GM19023 (cell line): ENCODE measurements around the gene KLRC4.
"Not testable (repeated sequence)": the region's sequence is repeated elsewhere in the genome, so short reads cannot be mapped to it uniquely, and the experiment has no call there.

ENCODE experiments used
- ATAC-seq: cut with Tn5 transposase; IDR thresholded peaks from one replicate; pipeline ENCODE4 v1.9.1; 2021; ENCODE audit warnings: mild to moderate bottlenecking, moderate library complexity; ENCODE audit not compliant: unreplicated experiment

Gene KLRC4

GRCh38 chr12:10409392-10409791 is at the start of gene KLRC4:
TSS of gene KLRC4 (minus strand) at chr12:10409757. CDS start at chr12:10409575, 182 bp downstream.
- no peak for ATAC-seq

DNA sequence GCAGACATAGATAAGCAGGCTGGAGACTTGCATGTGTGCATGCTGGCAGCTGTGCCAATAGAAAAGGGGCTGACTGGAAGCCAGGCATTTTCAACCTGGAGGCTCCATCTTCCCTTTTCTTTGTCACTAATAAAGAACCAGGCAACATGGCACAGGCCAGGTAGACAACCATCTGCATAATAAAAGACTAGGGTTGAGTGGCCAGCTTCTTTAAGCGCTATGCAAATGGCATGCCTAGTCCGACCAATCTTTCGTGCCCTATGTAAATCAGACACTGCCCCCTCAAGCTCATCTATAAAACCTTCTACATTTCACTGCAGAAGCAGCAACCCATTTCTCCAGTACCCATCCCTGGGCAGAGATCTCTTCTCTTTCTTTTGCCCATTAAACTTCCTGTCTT is 48.2 kb upstream of the KLRC4 start:
- ATAC-seq: no peak

DNA sequence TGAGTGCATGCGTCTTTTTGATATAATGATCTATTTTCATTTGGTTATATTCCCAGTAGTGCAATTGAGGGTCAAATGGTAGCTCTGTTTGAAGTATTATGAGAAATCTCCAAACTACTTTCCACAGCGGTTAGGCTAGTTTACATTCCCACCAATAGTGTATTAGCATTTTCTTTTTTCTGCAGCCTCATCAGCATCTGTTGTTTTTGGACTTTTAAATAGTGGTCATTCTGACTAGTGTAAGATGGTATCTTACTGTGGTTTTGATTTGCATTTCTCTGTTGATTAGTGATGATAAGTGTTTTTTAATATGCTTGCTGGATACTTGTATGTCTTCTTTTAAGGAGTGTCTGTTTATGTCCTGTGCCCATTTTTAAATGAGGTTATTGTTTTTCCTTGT is 47.3 kb upstream of the KLRC4 start:
- ATAC-seq: no peak

DNA sequence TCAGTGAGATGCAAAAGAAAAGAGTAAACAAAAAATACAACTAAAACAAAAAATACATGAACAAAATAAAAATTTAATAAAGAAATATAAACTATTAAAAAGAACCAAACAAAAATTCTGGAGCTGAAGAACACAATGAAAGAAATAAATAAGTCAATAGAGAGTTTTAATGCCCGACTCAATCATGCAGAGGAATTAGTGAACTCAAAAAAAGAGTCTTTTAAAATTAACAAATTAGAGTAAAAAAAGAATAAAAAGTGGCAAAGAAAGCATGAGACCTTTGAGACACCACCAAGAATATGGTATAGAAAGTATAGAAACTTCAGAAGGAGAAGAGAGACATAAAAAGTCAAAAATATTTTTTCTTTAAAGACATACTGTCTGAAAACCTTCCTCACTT is 46.2 kb upstream of the KLRC4 start:
- no peak for ATAC-seq

DNA sequence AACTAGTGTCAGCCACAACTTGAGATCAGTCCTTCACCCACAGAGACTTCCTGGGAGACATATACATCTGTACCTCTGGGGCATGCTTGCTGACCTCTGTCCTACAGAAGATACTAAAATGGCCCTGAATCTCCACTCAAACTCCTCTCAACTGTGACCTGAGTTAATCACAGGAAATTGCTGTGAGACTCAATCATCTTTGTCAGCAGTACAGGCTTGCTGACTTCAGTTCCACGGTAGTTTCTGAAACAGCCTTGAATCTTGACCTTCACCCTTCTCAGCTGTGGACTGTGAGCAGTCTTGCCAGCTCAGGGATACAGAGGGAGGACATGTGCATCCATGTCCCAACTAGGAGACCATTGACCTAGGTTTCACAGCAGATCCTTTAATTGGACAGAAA is 45.0 kb upstream of the KLRC4 start:
- ATAC-seq: no peak

- no peak for ATAC-seq
These were observed 43.6 kb upstream of the KLRC4 start, which contains the start of gene KLRC1 for GRCh38 chr12:10453156-10453555. TSS of gene KLRC1 (minus strand) at chr12:10453377. CDS start at chr12:10451156, 2,221 bp downstream.

DNA sequence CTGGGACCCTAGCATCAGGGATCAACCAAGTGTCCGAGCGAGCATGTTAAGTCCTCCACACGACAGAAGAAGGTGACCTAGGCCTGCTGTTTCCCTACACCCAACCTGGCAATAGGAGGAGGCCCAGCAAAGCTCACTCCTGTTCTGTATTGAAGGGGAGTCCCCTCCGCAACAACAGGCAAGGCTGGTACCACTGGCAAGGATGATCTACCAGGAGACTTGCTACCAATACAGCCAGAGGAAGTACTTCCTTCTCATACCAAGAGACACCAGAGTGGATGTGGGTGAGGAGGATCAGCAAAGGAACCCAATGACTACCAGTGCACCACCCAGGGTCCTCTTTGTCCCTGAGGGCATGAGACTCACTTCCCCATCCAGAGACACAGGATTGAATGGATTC is 38.7 kb upstream of the KLRC4 start:
- no peak for ATAC-seq

DNA sequence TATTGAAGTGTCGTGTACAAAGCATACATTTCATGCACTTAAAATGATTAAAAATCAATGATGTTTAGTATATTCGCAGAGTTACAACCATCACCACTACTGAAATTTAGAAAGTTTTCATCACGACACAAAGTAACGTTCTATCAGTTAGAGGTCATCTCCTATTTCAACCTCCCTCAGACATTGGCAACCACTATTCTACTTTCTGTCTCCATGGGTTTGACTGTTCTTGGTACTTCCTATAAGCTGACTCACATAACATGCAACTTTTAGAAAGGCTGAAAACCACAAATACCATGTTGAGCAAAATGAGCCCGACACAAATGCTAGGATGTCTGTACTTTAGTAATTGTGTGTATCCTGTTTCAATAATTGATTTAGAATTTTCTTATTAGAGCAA is 36.5 kb upstream of the KLRC4 start:
- ATAC-seq: not testable (repeated sequence)

- ATAC-seq: not testable (repeated sequence)
These were observed 31.6 kb upstream of the KLRC4 start for GRCh38 chr12:10441144-10441543.

GRCh38 chr12:10439608-10440274 is 30.2 kb upstream of the KLRC4 start:
- ATAC-seq: not testable (repeated sequence)

GRCh38 chr12:10437601-10438000 is 28.0 kb upstream of the KLRC4 start:
- ATAC-seq: not testable (repeated sequence)

GRCh38 chr12:10435816-10436215 is 26.3 kb upstream of the KLRC4 start, which contains the start of gene KLRC2:
TSS of gene KLRC2 (minus strand) at chr12:10436010. CDS start at chr12:10435986, 24 bp downstream.
- not testable (repeated sequence) for ATAC-seq

DNA sequence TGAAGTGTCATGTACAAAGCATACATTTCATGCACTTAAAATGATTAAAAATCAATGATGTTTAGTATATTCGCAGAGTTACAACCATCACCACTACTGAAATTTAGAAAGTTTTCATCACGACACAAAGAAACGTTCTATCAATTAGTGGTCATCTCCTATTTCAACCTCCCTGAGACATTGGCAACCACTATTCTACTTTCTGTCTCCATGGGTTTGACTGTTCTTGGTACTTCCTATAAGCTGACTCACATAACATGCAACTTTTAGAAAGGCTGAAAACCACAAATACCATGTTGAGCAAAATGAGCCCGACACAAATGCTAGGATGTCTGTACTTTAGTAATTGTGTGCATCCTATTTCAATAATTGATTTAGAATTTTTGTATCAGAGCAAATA is 21.1 kb upstream of the KLRC4 start:
- ATAC-seq: not testable (repeated sequence)

- ATAC-seq: not testable (repeated sequence)
These were observed 16.4 kb upstream of the KLRC4 start for GRCh38 chr12:10425938-10426337.

DNA sequence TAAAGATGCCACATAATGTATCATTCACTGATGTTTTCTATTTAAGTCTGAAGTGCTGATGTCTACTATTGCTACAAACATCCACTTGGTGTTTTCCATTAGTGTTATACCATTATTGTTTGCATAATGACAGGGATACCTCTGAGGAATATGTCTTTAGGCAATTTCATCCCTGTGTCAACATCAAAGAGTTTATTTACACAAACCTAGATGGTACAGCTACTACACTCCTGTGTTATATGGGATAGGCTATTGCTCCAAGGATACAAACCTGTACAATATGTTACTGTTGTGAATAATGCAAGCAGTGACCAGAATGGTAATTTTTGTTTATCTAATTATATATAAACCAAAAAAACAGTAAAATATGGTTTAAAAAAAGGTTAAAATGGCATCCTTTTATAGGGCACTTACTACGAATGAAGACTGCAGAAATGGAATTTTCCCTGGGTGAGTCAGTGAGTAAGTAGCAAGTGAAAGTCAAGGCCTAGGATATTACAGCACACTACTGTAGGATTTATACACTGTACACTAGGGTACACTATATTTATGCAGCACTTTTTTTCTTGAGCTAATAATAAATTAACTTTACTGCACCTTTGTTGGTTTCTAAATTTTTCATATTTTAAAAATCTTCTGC is 14.8 kb upstream of the KLRC4 start:
- ATAC-seq: not testable (repeated sequence)

- ATAC-seq: not testable (repeated sequence)
These were observed 12.6 kb upstream of the KLRC4 start for GRCh38 chr12:10422159-10422558.

GRCh38 chr12:10420334-10420733 is 10.8 kb upstream of the KLRC4 start, which contains the start of gene KLRC3:
TSS of gene KLRC3 (minus strand) at chr12:10420595. CDS start at chr12:10420550, 45 bp downstream.
- not testable (repeated sequence) for ATAC-seq

GRCh38 chr12:10408842-10409241 is 715 bp downstream of the KLRC4 start:
- no peak for ATAC-seq

DNA sequence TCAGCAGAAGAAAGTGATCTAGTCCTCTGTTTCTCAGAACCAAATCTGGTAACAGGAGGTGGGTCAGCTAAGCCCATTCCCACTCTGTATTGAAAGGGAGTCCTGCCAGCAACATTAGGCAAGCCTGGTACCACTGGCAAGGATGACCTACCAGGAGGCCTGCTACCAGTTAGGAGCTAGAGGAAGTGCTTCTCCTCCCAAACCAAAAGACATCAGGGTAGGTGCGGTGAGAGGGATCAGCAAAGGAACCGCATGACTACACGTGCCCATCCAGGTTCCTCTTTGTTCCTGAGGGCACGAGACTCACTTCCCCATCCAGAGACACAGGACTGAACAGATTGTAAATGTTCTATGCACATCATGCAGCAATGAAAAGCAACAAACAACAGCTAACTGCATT is 2.8 kb downstream of the KLRC4 start:
- no peak for ATAC-seq

DNA sequence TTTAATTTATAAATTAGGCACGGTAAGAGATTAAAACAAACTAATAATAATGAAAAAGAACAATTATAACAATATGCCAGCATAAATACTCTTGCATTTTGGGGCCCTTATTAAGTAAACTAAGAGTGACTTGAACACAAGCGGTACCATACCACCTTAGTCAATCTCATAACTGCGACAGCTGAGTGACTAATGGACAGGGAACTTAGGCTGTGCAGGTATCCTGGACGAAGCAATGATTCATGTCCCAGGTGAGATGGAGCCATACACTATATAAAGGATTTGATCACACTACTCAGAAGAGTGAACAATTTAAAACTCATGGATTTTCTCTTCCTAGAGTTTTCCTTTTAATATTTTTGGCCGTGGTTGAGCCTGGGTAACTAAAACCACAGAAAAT is 4.3 kb downstream of the KLRC4 start:
- ATAC-seq: no peak

- ATAC-seq: no peak
These were observed 4.8 kb downstream of the KLRC4 start for GRCh38 chr12:10404798-10405197.

GRCh38 chr12:10400829-10401228 is 8.7 kb downstream of the KLRC4 start:
- no peak for ATAC-seq
